Mammary epithelial cell (primary cell): ENCODE data around the gene HAP1.

Experiments used
- CTCF ChIP-seq, 2 donors: IDR thresholded peaks in 1 of 2; conservative IDR thresholded peaks in 1 of 2; 2 replicates each; pipeline ENCODE4 v1.5.1; 2011 to 2012; ENCODE audit warnings: inconsistent platforms in 2 of 2, low read length in 2 of 2, mild to moderate bottlenecking in 2 of 2, control low read depth in 1 of 2, low read depth in 1 of 2; ENCODE audit not compliant: insufficient read depth in 1 of 2; ENCODE audit errors: extremely low read depth in 1 of 2
- EZH2 ChIP-seq: IDR thresholded peaks from 2 replicates; pipeline ENCODE4 v1.6.1; 2012; ENCODE audit warnings: low read length, inconsistent platforms, borderline replicate concordance

- TF ChIP-seq CTCF (conservative IDR thresholded peaks at IDR 0.05 in 1 of 2, IDR thresholded peaks at IDR 0.05 in 1 of 2; ENCODE audit: extremely low read depth in 1 of 2, insufficient read depth in 1 of 2, low read depth in 1 of 2, low read length in 2 of 2) = no peak
- no peak for TF ChIP-seq EZH2
Observed at GRCh38 chr17:41773731-41774193, 39.3 kb upstream of the HAP1 start.
